ENCODE data around the gene METRN.

DNA sequence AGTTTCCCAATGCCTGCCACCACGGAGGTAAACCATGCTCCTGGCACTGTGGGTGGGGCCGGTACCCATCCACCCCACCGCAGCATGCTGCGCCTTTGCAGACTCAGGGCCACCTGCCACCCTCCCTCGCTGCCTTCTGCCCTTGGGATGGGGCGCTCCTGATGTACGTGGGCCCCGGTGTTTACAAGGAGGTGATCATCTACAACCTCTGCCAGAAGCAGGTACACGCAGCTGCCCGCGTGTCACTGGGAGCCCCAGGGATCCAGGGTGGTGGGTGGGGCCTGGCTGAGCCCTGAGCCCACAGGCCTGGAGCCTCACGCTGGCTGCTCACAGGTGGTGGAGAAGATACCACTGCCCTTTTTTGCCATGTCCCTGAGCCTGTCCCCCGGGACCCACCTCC is 48.3 kb upstream of the METRN start:
- TF ChIP-seq POLR2AphosphoS5 (IDR thresholded peaks at IDR 0.05) (no peak), POLR2A (IDR thresholded peaks at IDR 0.05) (no peak)
- TF ChIP-seq, protein P1, sequence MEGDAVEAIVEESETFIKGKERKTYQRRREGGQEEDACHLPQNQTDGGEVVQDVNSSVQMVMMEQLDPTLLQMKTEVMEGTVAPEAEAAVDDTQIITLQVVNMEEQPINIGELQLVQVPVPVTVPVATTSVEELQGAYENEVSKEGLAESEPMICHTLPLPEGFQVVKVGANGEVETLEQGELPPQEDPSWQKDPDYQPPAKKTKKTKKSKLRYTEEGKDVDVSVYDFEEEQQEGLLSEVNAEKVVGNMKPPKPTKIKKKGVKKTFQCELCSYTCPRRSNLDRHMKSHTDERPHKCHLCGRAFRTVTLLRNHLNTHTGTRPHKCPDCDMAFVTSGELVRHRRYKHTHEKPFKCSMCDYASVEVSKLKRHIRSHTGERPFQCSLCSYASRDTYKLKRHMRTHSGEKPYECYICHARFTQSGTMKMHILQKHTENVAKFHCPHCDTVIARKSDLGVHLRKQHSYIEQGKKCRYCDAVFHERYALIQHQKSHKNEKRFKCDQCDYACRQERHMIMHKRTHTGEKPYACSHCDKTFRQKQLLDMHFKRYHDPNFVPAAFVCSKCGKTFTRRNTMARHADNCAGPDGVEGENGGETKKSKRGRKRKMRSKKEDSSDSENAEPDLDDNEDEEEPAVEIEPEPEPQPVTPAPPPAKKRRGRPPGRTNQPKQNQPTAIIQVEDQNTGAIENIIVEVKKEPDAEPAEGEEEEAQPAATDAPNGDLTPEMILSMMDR (IDR thresholded peaks at IDR 0.05 in 8 of 11, conservative IDR thresholded peaks at IDR 0.05 in 3 of 11) = no peak

Data from spleen (tissue), 7 donors.